Right cardiac atrium (tissue), 5 donors: ENCODE measurements around the gene FRMD4A. TPM values are rescaled to one million over a fixed set of nuclear protein-coding genes. Genes with fewer than 3 reads are reported as not detected.
A peak's percentile ranks its signal among the peaks of the same experiment; 100 is the strongest.

Experiments used
- ATAC-seq, 2 donors: fragments of 200-7000 bp; cut with Tn5 transposase; one replicate each; pipeline versions ENCODE4 v1.8.0 to v1.9.1; 2020; ENCODE audit warnings: moderate library complexity in 2 of 2, mild to moderate bottlenecking in 1 of 2
- DNase-seq, 3 donors: peaks; one replicate each; pipeline ENCODE4 v3.0.0-alpha.2; 2020
- H3K27ac ChIP-seq: one replicate; pipeline ENCODE4 v1.5.1; 2013; ENCODE audit warnings: mild to moderate bottlenecking, low read length, control low read depth, moderate library complexity
- H3K27me3 ChIP-seq: one replicate; pipeline ENCODE4 v1.6.1; 2013; ENCODE audit not compliant: control insufficient read depth, insufficient read depth
- H3K4me1 ChIP-seq: one replicate; pipeline ENCODE4 v1.6.1; 2013; ENCODE audit warnings: low read length; ENCODE audit not compliant: control insufficient read depth, insufficient read depth
- H3K4me3 ChIP-seq: one replicate; pipeline ENCODE4 v1.5.1; 2013; ENCODE audit warnings: low read length, control low read depth
- H3K9me3 ChIP-seq: one replicate; pipeline ENCODE4 v1.6.1; 2013; ENCODE audit warnings: low read length; ENCODE audit not compliant: control insufficient read depth
- WGBS: extraction: QIAGEN DNeasy Blood & Tissue Kit; methylation state at CpG from one replicate; pipeline ENCODE4 v1.1.7; 2013; 5-methylcytosine and 5-hydroxymethylcytosine counted together
- intact Hi-C, 4 donors: fragments of 100-400 bp; cut with DNase I; formaldehyde crosslinking; loops; one replicate each; pipeline versions ENCODE4 v1.11.0 to v1.14.0; 2022 to 2023
- polyA plus RNA-seq: library from polyadenylated mRNA; stranded (reverse); fragments of 200-250 nt; gene quantifications from one replicate; pipeline ENCODE4 v1.2.3, GENCODE V29; 2013
- total RNA-seq, 4 donors: library from RNA; stranded (reverse); fragmentation: NEBNext Ultra II Directional; extraction: Animal tissue kit (Norgen Biotek cat#: 25700); gene quantifications; one replicate each; pipeline ENCODE4 v1.2.1, GENCODE V29; 2021
- donor health status: healthy with polysubstance abuse.
- donor health status: DM: no; HTN: yes; CAD: no.
- donor health status: DM: no; HTN: no; CAD: no.
- donor health status: DM: no; HTN: yes; CAD: no; lungs with severe emphysema.
- donor health status: DM: yes; HTN: yes; CAD: no.

The FRMD4A gene
- total and polyA plus RNA-seq, 5 donors: 14.8 to 30.3 (median 25.1) TPM

DNA sequence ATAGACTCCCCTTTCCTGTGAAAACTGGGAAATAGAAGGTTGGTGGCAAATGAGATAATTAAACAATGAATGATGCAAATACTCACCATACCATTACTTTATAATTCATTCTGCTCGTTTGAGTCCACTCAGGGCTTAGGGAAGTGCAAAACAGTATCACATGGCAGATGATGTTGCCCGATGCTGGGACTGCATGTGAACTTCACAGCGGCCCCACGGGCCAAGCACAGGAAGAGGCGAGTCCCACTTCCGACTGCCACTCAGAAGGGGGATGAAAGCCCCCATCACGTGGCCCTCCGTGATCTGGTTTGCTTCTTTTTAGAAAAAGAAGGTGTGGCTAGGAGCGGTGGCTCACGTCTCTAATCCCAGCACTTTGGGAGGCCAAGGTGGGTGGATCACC, 672.5 kb downstream of the FRMD4A start:
- ATAC-seq (no peak), DNase-seq (no peak)
- WGBS: 67% methylated on average over 10 of the region's 10 CpGs
- Histone ChIP-seq H3K27ac (no peak overlapping the region), H3K27me3 (no peaks in the 10 kb centered on the region), H3K4me3 (no peak overlapping the region), H3K9me3 (no peaks in the 10 kb centered on the region), H3K4me1 (peaks cover 4% of the 10 kb centered on the region)
- intact Hi-C loops: loop anchor here in 1 of 4 donors (2.0 kb wide), 1 partner anchor 121 kb away; no protein-coding TSS in a partner anchor

GRCh38 chr10:13657101-13657680, 673.5 kb downstream of the FRMD4A start:
- no peak for DNase-seq

DNA sequence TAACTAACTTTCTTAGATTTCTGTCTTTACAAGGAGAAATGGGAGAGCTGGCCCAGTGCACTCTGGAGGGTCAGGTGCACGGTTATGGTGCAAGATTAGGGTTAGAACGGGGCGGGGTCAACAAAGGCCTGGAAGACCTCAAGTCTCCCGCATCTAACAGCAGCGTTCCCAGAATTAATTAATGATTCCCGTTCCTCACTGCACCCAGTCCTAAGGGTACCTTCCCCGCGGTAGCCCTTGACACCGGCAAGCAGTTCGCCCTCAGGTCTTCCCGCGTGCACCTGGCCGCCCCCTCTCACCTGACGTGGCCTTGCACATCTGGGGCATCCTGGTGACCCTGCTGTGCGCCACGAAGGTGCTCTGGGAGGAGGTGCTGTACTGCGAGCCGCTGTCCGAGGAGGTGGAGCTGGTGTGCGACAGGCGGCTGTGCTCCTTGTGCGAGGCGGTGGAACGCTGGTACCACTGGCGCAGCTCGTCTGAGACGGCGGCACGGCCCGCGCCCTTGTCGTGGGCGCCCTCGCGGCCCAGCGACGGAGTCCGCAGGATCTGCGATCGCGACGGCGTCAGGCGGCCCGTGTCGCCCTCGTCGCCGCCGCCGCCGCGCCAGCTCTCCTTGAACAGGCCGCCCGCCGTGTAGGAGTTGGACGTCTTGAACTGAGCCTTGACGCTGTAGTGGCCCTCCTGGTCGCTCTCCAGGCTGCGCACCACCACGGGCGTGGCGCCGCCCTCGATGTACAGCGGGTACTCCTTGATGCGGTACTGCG, 674.2 kb downstream of the FRMD4A start:
- H3K9me3 ChIP-seq: no peaks in the 10 kb centered on the region
- ATAC-seq: no peak
- peak in 2 of 3 donors; percentile 64 to 66 for DNase-seq
- H3K27ac ChIP-seq: no peak overlapping the region
- 89% methylated on average over 68 of the region's 68 CpGs for WGBS
- H3K27me3 ChIP-seq: no peaks in the 10 kb centered on the region
- intact Hi-C loops: no loop called here
- H3K4me1 ChIP-seq: peaks cover 7% of the 10 kb centered on the region
- no peak overlapping the region for H3K4me3 ChIP-seq

More at GRCh38 chr10:13657101-13657680, 673.5 kb downstream of the FRMD4A start:
- Histone ChIP-seq H3K27me3 (no peaks in the 10 kb centered on the region), H3K9me3 (no peaks in the 10 kb centered on the region), H3K4me3 (no peak overlapping the region), H3K27ac (no peak overlapping the region), H3K4me1 (peaks cover 7% of the 10 kb centered on the region)
- intact Hi-C loops: no loop called here
- no peak for ATAC-seq
- WGBS: 88% methylated on average over 49 of the region's 49 CpGs

- intact Hi-C loops: no loop called here
- ATAC-seq (no peak), DNase-seq (no peak)
- no peak overlapping the region for H3K27ac ChIP-seq
- 81% methylated on average over 4 of the region's 4 CpGs for WGBS
- peaks cover 7% of the 10 kb centered on the region for H3K4me1 ChIP-seq
- no peak overlapping the region for H3K4me3 ChIP-seq
- no peaks in the 10 kb centered on the region for H3K9me3 ChIP-seq
- no peaks in the 10 kb centered on the region for H3K27me3 ChIP-seq
These were observed 675.9 kb downstream of the FRMD4A start for GRCh38 chr10:13654846-13655245.

- Histone ChIP-seq H3K9me3 (no peaks in the 10 kb centered on the region), H3K27me3 (no peaks in the 10 kb centered on the region), H3K4me3 (no peak overlapping the region), H3K27ac (no peak overlapping the region), H3K4me1 (peaks cover 5% of the 10 kb centered on the region)
- ATAC-seq: no peak
- intact Hi-C loops: no loop called here
- no peak for DNase-seq
- WGBS: 80% methylated on average over 8 of the region's 8 CpGs
These were observed 676.5 kb downstream of the FRMD4A start for GRCh38 chr10:13654118-13654830.

GRCh38 chr10:13652860-13653259, 677.9 kb downstream of the FRMD4A start:
- WGBS: 65% methylated on average over 6 of the region's 6 CpGs
- peaks cover 3% of the 10 kb centered on the region for H3K4me1 ChIP-seq
- intact Hi-C loops: no loop called here
- DNase-seq (no peak), ATAC-seq (no peak)
- H3K27me3 ChIP-seq: no peaks in the 10 kb centered on the region
- no peaks in the 10 kb centered on the region for H3K9me3 ChIP-seq
- H3K4me3 ChIP-seq: no peak overlapping the region
- H3K27ac ChIP-seq: no peak overlapping the region

DNA sequence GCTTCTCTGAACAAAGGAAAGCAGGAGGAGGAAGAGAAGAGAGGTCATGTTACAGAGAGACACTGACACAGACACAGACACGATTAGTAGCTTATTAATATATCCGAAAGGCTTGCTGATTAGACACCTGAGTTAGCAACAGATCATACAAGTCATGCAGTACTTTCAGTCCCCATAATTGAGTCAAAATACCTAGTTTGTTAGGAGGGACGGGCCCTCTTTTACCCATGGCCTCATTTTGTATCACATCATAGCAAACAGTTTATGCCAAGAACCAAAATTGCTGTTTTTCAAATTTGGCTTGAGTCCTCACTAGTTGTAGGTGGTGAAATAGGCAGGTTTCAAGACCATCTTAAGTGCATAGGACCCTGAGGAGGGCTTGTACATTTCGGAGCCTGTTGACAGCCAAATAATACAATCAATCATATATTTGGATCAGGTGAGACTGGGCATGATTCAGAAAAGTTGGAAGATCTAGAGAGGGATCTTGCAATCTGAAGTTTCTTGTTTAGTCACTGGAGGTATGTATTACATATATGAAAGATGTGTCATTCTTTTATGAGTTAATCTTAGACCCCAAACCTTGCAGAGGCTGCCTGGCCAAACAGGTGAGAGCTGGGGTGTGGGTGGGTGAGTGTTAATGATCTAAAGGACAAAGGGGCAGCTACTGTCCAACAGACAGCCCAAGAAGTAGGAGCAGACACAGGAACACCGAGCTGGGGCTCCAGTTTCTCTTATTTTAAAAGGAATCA, 678.6 kb downstream of the FRMD4A start:
- WGBS: 83% methylated on average over 5 of the region's 5 CpGs
- no peak overlapping the region for H3K27ac ChIP-seq

GRCh38 chr10:13650961-13651360, 679.8 kb downstream of the FRMD4A start:
- WGBS: 59% methylated on average over 5 of the region's 5 CpGs
- intact Hi-C loops: no loop called here
- no peak overlapping the region for H3K27ac ChIP-seq
- no peaks in the 10 kb centered on the region for H3K9me3 ChIP-seq
- no peaks in the 10 kb centered on the region for H3K27me3 ChIP-seq
- no peak for ATAC-seq
- H3K4me1 ChIP-seq: peaks cover 3% of the 10 kb centered on the region
- no peak overlapping the region for H3K4me3 ChIP-seq
- no peak for DNase-seq

More for the DNA sequence above, 678.6 kb downstream of the FRMD4A start:
- H3K4me3 ChIP-seq: no peak overlapping the region
- ATAC-seq (no peak), DNase-seq (no peak)
- intact Hi-C loops: no loop called here
- H3K4me1 ChIP-seq: peaks cover 3% of the 10 kb centered on the region
- no peaks in the 10 kb centered on the region for H3K27me3 ChIP-seq
- H3K9me3 ChIP-seq: no peaks in the 10 kb centered on the region

DNA sequence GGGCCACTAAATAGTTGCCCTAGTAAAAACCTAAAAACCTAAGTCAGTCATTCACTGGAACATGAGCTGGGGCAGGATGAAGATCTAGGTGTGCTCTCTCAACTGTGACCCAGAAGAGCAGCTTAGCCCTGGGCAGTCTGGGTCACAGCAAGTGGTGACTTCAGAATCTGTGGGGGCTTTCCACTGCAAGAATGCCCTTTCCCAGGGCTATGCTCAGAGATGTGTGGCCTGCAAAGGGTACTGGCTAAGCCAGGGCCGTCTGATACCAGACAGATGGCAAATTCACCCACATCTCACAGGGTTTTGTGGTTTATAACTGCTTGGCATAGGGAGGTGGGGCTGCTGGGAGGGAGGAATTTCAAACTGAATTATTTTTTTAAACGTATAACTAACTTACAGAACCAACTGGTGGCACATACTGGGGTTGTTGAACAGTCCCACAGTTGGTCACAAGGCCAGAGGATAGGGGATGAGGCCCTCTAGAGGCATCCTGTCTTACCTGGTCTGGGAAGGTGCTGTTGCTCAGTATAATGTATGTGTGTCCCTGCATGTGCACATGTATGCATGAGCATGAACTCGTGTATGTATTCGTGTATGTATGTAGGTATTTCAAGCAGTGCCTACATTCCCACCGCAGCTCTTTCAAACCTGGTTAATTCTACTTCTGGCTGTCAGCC, 680.7 kb downstream of the FRMD4A start:
- Histone ChIP-seq H3K9me3 (no peaks in the 10 kb centered on the region), H3K27me3 (no peaks in the 10 kb centered on the region), H3K27ac (no peak overlapping the region), H3K4me3 (no peak overlapping the region), H3K4me1 (peaks cover 3% of the 10 kb centered on the region)
- intact Hi-C loops: no loop called here
- no peak for DNase-seq
- WGBS: 65% methylated on average over 5 of the region's 5 CpGs
- ATAC-seq: no peak

DNA sequence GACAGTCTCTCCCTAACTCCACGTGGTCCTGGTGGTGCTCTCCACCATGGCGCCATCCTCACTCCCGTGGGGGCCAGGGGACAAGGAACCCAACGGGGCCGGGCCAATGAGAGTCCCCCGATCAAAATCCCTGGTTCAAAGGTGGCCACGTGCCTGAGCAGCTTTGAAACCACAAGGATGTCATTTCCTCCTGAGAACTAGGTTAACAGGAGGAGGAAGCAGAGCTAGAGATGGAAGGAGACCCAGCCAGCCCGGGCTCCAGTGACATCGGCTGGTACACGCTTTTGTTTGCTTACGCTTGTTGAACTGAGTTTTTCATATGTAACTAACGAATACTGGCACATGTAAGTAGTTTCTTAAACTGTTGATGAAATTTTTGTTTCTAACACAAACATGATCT, 682.3 kb downstream of the FRMD4A start:
- intact Hi-C loops: no loop called here
- Histone ChIP-seq H3K27ac (peak overlapping the region; percentile 63), H3K27me3 (no peaks in the 10 kb centered on the region), H3K4me1 (peaks cover 3% of the 10 kb centered on the region), H3K4me3 (no peak overlapping the region), H3K9me3 (no peaks in the 10 kb centered on the region)
- peak; percentile 29 to 58 for ATAC-seq
- DNase-seq: peak; percentile 44 to 82 (median 71)
- WGBS: 79% methylated on average over 12 of the region's 12 CpGs
